GM12873 (cell line): ENCODE results near the gene NCF2.

Experiments used
- CTCF ChIP-seq: IDR thresholded peaks from 2 replicates; pipeline ENCODE4 v1.5.1; 2012; ENCODE audit warnings: low read depth, mild to moderate bottlenecking, moderate library complexity, low read length, control low read depth; ENCODE audit not compliant: insufficient read depth; ENCODE audit errors: missing control alignments

Gene NCF2

GRCh38 chr1:183607322-183607980 lies 17.2 kb upstream of the NCF2 start:
- TF ChIP-seq CTCF: no peak

- no peak for TF ChIP-seq CTCF
These were observed 15.6 kb upstream of the NCF2 start for GRCh38 chr1:183605904-183606303.

- no peak for TF ChIP-seq CTCF
These were observed 14.6 kb upstream of the NCF2 start for GRCh38 chr1:183604815-183605214.

- TF ChIP-seq CTCF: no peak
These were observed 14.0 kb upstream of the NCF2 start for GRCh38 chr1:183604038-183604808.

- TF ChIP-seq CTCF: no peak
These were observed 12.3 kb upstream of the NCF2 start for GRCh38 chr1:183602510-183602909.

- TF ChIP-seq CTCF: no peak
These were observed 10.4 kb upstream of the NCF2 start for GRCh38 chr1:183600634-183601033.

- no peak for TF ChIP-seq CTCF
These were observed 9.9 kb upstream of the NCF2 start for GRCh38 chr1:183600136-183600535.
